K562 (cell line): Measurements from ENCODE around the gene PITPNC1. TPM values are rescaled to one million over a fixed set of nuclear protein-coding genes. Genes with fewer than 3 reads are reported as not detected.

Experiments used
- ATAC-seq: fragments of 200-7000 bp; cut with Tn5 transposase; 3 replicates; pipeline ENCODE4 v1.9.1; 2020; ENCODE audit warnings: moderate library complexity
- BruUV-seq: library from RNA; stranded (reverse); fragments of 400-500 nt; replicated peaks from 2 replicates; lab custom pipeline; 2021; lab: Mats Ljungman, UMichigan
- CTCF ChIA-PET: fragments of 300-600 bp; formaldehyde crosslinking; extraction: SDS; loops from one replicate; lab custom pipeline; 2021; ENCODE audit warnings: low intra/inter-chr PET ratio; lab: Yijun Ruan, JAX
- POLR2A ChIA-PET: fragments of 300-600, 350-650 bp; sonication (Branson Sonifier 250); formaldehyde crosslinking; extraction: SDS; loops from one replicate; lab custom pipeline; 2021; ENCODE audit warnings: antibody characterized with exemption, inconsistent platforms; lab: Yijun Ruan, JAX
- DNase-seq, 4 experiments: peaks; one replicate each; pipeline versions ENCODE4 v3.0.0 to v3.0.0-alpha.2; 2011 to 2018; ENCODE audit warnings: low spot score in 3 of 4, mixed read lengths in 3 of 4; ENCODE audit errors: extremely low read depth in 1 of 4
- FAIRE-seq: peaks from 2 replicates; lab custom pipeline; 2011; peaks lifted over from hg19 to GRCh38; lab: Jason Lieb, UNC
- H2AFZ ChIP-seq: 2 replicates; pipeline ENCODE4 v1.6.0; 2011; ENCODE audit warnings: low read depth, low read length, control low read depth, inconsistent platforms
- H3K27ac ChIP-seq: fragments of 200-600 bp; 3 replicates; pipeline ENCODE4 v1.8.0; 2011; ENCODE audit warnings: low read depth, mild to moderate bottlenecking, control low read depth, inconsistent platforms, low read length, moderate library complexity, mixed read lengths; ENCODE audit errors: extremely low read depth
- H3K27me3 ChIP-seq, 2 experiments: fragments of 300-600 bp in 1 of 2; 2 replicates in 1 of 2; 3 replicates in 1 of 2; pipeline versions ENCODE4 v1.6.0 to v1.8.0; 2011; ENCODE audit warnings: inconsistent platforms in 2 of 2, low read length in 2 of 2, mild to moderate bottlenecking in 1 of 2, mixed read lengths in 1 of 2, moderate library complexity in 1 of 2; ENCODE audit not compliant: control insufficient read depth in 2 of 2, insufficient read depth in 2 of 2
- H3K36me3 ChIP-seq: fragments of 300-600 bp; 3 replicates; pipeline ENCODE4 v1.8.0; 2011; ENCODE audit warnings: mild to moderate bottlenecking, low read length, inconsistent platforms; ENCODE audit not compliant: control insufficient read depth, insufficient read depth
- H3K4me1 ChIP-seq, 2 experiments: fragments of 200-600 bp in 1 of 2; replicated peaks in 1 of 2; 2 replicates in 1 of 2; 3 replicates in 1 of 2; pipeline versions ENCODE4 v1.5.1 to v1.8.0; 2011; ENCODE audit warnings: inconsistent platforms in 2 of 2, low read length in 2 of 2, mild to moderate bottlenecking in 1 of 2, mixed read lengths in 1 of 2, moderate library complexity in 1 of 2; ENCODE audit not compliant: control insufficient read depth in 2 of 2, insufficient read depth in 2 of 2
- H3K4me2 ChIP-seq: 2 replicates; pipeline ENCODE4 v1.6.1; 2011; ENCODE audit warnings: low read length, control low read depth, inconsistent platforms, mixed read lengths; ENCODE audit not compliant: insufficient read depth
- H3K4me3 ChIP-seq: fragments of 200-600 bp; sonication (generic), shearing (Covaris generic); 2 replicates; pipeline ENCODE4 v1.5.1; 2016; ENCODE audit warnings: control low read depth, inconsistent platforms
- H3K79me2 ChIP-seq: fragments of 200-600 bp; 3 replicates; pipeline ENCODE4 v1.8.0; 2011; ENCODE audit warnings: low read length, inconsistent platforms; ENCODE audit not compliant: control insufficient read depth, insufficient read depth
- H3K9ac ChIP-seq, 2 experiments: 2 replicates each; pipeline versions ENCODE4 v1.6.0 to v1.6.1; 2011; ENCODE audit warnings: low read depth in 2 of 2, low read length in 2 of 2, control low read depth in 1 of 2, inconsistent platforms in 1 of 2, mild to moderate bottlenecking in 1 of 2, mixed read lengths in 1 of 2; ENCODE audit not compliant: insufficient read depth in 1 of 2
- H3K9me1 ChIP-seq: one replicate; pipeline ENCODE4 v1.6.0; 2011; ENCODE audit warnings: inconsistent platforms, mild to moderate bottlenecking, low read length, moderate library complexity; ENCODE audit not compliant: control insufficient read depth, insufficient read depth
- H3K9me3 ChIP-seq: replicated peaks from 2 replicates; pipeline ENCODE4 v1.5.1; 2011; ENCODE audit warnings: low read depth, low read length, inconsistent platforms; ENCODE audit not compliant: control insufficient read depth, insufficient read depth
- H4K20me1 ChIP-seq: replicated peaks from 2 replicates; pipeline ENCODE4 v1.6.1; 2011; ENCODE audit warnings: low read length, inconsistent platforms, mixed read lengths; ENCODE audit not compliant: control insufficient read depth, insufficient read depth
- TCFL5 ChIP-seq: fragments of 250-450 bp; sonication (Bioruptor Pico); conservative IDR thresholded peaks from 2 replicates; pipeline ENCODE4 v1.6.1; 2021; ENCODE audit warnings: mild to moderate bottlenecking, moderate library complexity, matching md5 sums
- ZNF431 ChIP-seq: sonication (generic); formaldehyde crosslinking; IDR thresholded peaks from 2 replicates; pipeline ENCODE4 v1.8.0; 2022; ENCODE audit warnings: mild to moderate bottlenecking, missing genetic modification reagents
- WGBS: fragments of 100-300 bp; shearing (Covaris generic); methylation state at CpG from one replicate; pipeline ENCODE4 v1.1.6; 2016; ENCODE audit warnings: low coverage, mixed read lengths; ENCODE audit not compliant: insufficient coverage; ENCODE audit errors: missing lambda C conversion rate; 5-methylcytosine and 5-hydroxymethylcytosine counted together
- in situ Hi-C: fragments of 300-500 bp; cut with MboI; formaldehyde crosslinking; loops from 4 replicates; pipeline ENCODE4 v1.15.0; 2018; ENCODE audit warnings: inconsistent platforms, mixed read lengths
- intact Hi-C: fragments of 100-400 bp; cut with micrococcal nuclease; formaldehyde crosslinking; loops from 2 replicates; pipeline ENCODE4 v1.14.2; 2022
- polyA plus RNA-seq, 8 experiments: library from polyadenylated mRNA; depleted of rRNA in 4 of 8; stranded (reverse) in 5 of 8; unstranded in 3 of 8; fragments of >200 nt; fragmentation: Nextera tagmentation in 2 of 8; fragmentation: Illumina TruSeq in 1 of 8; extraction: Ambion mirVana in 2 of 8; extraction: Trizol in 1 of 8; gene quantifications; 2 replicates each; pipeline versions ENCODE4 v1.2.1 to v1.2.3, GENCODE V29; 2011 to 2014; ENCODE audit warnings: inconsistent platforms in 1 of 8, missing spikeins in 1 of 8
- total RNA-seq, 7 experiments: library from RNA; depleted of rRNA in 6 of 7; stranded (reverse); fragments of >200 nt in 6 of 7; fragmentation: Illumina TruSeq in 2 of 7; extraction: Trizol in 2 of 7; gene quantifications; 2 replicates each; pipeline versions ENCODE4 v1.2.1 to v1.2.3, GENCODE V29; 2011 to 2021; ENCODE audit warnings: low replicate concordance in 1 of 7
- TF ChIP-seq, protein P1 (sequence below), 2 experiments: IDR thresholded peaks; 2 replicates each; pipeline ENCODE4 v1.6.1; 2011; ENCODE audit warnings: borderline replicate concordance in 1 of 2, control low read depth in 1 of 2, low read depth in 1 of 2, low read length in 1 of 2, mild to moderate bottlenecking in 1 of 2, mixed read lengths in 1 of 2, moderate library complexity in 1 of 2; ENCODE audit not compliant: insufficient read depth in 1 of 2, insufficient read length in 1 of 2, poor library complexity in 1 of 2, severe bottlenecking in 1 of 2; ENCODE audit errors: extremely low read depth in 1 of 2
- TF ChIP-seq, protein P2 (sequence below): sonication (generic); formaldehyde crosslinking; IDR thresholded peaks from 2 replicates; pipeline ENCODE4 v1.8.1; 2023; ENCODE audit warnings: mild to moderate bottlenecking, missing genetic modification reagents
- TF ChIP-seq, protein P3 (sequence below): fragments of 450-650 bp; IDR thresholded peaks from 2 replicates; pipeline ENCODE4 v1.6.1; 2016; ENCODE audit warnings: mild to moderate bottlenecking, moderate library complexity

The PITPNC1 gene
- total and polyA plus RNA-seq, 9 of the 15 experiments (the other 6 are each of a cell fraction or from before 2014, with no cell fraction given): 0.11 to 1.1 (median 0.65) TPM

DNA sequence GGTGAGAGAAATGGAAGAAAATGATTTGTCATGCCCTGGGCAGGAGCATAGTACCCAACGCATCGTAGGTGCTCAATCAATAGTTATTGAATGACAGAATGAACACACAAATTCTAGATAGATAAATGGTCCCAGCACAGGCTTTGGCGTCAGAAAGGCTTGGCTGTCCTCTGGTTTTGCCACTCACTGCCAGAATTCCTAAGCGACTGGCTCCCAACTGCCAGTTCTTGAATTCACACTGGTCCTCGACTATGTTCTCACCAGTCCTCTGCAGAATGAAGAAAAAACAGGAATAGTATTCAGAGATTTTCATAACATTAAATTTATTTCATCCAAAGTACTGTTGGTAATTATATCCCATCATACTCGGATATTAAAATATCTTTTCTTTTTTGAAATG, 177.6 kb downstream of the PITPNC1 start:
- no peak for DNase-seq
- FAIRE-seq: no peak
- Histone ChIP-seq H3K9me3 (no peaks in the 10 kb centered on the region), H3K36me3 (no peaks in the 10 kb centered on the region), H3K27ac (no peak overlapping the region), H3K9me1 (no peaks in the 10 kb centered on the region), H3K4me1 (no peaks in the 10 kb centered on the region; a peak in 1 of 5 replicates), H3K27me3 (peaks cover 14 to 42% of the 10 kb centered on the region in 2 experiments), H3K79me2 (no peaks in the 10 kb centered on the region), H3K9ac (no peak overlapping the region), H3K4me3 (no peak overlapping the region), H4K20me1 (no peaks in the 10 kb centered on the region), H3K4me2 (no peak overlapping the region), H2AFZ (no peak overlapping the region)
- BruUV-seq: no TSS peak
- ChIA-PET CTCF (no interaction called here), POLR2A (interaction anchor here (0.6 kb wide), 1 partner anchor 22 kb away, joined by 4 read pairs; no protein-coding TSS in a partner anchor)
- intact Hi-C loops: no loop called here
- 6% methylated on average over 6 of the region's 6 CpGs for WGBS
- in situ Hi-C loops: no loop called here
- no peak for ATAC-seq
- TF ChIP-seq, protein P1, sequence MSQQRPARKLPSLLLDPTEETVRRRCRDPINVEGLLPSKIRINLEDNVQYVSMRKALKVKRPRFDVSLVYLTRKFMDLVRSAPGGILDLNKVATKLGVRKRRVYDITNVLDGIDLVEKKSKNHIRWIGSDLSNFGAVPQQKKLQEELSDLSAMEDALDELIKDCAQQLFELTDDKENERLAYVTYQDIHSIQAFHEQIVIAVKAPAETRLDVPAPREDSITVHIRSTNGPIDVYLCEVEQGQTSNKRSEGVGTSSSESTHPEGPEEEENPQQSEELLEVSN (IDR thresholded peaks at IDR 0.05; ENCODE audit: borderline replicate concordance in 1 of 2, extremely low read depth in 1 of 2, insufficient read depth in 1 of 2, insufficient read length in 1 of 2, low read depth in 1 of 2, low read length in 1 of 2, poor library complexity in 1 of 2, severe bottlenecking in 1 of 2): no peak
- TF ChIP-seq, protein P2, sequence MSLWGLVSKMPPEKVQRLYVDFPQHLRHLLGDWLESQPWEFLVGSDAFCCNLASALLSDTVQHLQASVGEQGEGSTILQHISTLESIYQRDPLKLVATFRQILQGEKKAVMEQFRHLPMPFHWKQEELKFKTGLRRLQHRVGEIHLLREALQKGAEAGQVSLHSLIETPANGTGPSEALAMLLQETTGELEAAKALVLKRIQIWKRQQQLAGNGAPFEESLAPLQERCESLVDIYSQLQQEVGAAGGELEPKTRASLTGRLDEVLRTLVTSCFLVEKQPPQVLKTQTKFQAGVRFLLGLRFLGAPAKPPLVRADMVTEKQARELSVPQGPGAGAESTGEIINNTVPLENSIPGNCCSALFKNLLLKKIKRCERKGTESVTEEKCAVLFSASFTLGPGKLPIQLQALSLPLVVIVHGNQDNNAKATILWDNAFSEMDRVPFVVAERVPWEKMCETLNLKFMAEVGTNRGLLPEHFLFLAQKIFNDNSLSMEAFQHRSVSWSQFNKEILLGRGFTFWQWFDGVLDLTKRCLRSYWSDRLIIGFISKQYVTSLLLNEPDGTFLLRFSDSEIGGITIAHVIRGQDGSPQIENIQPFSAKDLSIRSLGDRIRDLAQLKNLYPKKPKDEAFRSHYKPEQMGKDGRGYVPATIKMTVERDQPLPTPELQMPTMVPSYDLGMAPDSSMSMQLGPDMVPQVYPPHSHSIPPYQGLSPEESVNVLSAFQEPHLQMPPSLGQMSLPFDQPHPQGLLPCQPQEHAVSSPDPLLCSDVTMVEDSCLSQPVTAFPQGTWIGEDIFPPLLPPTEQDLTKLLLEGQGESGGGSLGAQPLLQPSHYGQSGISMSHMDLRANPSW: no peak
- TF ChIP-seq TCFL5 (CRISPR knock-in tag) (no peak), ZNF431 (no peak)
- TF ChIP-seq, protein P3, sequence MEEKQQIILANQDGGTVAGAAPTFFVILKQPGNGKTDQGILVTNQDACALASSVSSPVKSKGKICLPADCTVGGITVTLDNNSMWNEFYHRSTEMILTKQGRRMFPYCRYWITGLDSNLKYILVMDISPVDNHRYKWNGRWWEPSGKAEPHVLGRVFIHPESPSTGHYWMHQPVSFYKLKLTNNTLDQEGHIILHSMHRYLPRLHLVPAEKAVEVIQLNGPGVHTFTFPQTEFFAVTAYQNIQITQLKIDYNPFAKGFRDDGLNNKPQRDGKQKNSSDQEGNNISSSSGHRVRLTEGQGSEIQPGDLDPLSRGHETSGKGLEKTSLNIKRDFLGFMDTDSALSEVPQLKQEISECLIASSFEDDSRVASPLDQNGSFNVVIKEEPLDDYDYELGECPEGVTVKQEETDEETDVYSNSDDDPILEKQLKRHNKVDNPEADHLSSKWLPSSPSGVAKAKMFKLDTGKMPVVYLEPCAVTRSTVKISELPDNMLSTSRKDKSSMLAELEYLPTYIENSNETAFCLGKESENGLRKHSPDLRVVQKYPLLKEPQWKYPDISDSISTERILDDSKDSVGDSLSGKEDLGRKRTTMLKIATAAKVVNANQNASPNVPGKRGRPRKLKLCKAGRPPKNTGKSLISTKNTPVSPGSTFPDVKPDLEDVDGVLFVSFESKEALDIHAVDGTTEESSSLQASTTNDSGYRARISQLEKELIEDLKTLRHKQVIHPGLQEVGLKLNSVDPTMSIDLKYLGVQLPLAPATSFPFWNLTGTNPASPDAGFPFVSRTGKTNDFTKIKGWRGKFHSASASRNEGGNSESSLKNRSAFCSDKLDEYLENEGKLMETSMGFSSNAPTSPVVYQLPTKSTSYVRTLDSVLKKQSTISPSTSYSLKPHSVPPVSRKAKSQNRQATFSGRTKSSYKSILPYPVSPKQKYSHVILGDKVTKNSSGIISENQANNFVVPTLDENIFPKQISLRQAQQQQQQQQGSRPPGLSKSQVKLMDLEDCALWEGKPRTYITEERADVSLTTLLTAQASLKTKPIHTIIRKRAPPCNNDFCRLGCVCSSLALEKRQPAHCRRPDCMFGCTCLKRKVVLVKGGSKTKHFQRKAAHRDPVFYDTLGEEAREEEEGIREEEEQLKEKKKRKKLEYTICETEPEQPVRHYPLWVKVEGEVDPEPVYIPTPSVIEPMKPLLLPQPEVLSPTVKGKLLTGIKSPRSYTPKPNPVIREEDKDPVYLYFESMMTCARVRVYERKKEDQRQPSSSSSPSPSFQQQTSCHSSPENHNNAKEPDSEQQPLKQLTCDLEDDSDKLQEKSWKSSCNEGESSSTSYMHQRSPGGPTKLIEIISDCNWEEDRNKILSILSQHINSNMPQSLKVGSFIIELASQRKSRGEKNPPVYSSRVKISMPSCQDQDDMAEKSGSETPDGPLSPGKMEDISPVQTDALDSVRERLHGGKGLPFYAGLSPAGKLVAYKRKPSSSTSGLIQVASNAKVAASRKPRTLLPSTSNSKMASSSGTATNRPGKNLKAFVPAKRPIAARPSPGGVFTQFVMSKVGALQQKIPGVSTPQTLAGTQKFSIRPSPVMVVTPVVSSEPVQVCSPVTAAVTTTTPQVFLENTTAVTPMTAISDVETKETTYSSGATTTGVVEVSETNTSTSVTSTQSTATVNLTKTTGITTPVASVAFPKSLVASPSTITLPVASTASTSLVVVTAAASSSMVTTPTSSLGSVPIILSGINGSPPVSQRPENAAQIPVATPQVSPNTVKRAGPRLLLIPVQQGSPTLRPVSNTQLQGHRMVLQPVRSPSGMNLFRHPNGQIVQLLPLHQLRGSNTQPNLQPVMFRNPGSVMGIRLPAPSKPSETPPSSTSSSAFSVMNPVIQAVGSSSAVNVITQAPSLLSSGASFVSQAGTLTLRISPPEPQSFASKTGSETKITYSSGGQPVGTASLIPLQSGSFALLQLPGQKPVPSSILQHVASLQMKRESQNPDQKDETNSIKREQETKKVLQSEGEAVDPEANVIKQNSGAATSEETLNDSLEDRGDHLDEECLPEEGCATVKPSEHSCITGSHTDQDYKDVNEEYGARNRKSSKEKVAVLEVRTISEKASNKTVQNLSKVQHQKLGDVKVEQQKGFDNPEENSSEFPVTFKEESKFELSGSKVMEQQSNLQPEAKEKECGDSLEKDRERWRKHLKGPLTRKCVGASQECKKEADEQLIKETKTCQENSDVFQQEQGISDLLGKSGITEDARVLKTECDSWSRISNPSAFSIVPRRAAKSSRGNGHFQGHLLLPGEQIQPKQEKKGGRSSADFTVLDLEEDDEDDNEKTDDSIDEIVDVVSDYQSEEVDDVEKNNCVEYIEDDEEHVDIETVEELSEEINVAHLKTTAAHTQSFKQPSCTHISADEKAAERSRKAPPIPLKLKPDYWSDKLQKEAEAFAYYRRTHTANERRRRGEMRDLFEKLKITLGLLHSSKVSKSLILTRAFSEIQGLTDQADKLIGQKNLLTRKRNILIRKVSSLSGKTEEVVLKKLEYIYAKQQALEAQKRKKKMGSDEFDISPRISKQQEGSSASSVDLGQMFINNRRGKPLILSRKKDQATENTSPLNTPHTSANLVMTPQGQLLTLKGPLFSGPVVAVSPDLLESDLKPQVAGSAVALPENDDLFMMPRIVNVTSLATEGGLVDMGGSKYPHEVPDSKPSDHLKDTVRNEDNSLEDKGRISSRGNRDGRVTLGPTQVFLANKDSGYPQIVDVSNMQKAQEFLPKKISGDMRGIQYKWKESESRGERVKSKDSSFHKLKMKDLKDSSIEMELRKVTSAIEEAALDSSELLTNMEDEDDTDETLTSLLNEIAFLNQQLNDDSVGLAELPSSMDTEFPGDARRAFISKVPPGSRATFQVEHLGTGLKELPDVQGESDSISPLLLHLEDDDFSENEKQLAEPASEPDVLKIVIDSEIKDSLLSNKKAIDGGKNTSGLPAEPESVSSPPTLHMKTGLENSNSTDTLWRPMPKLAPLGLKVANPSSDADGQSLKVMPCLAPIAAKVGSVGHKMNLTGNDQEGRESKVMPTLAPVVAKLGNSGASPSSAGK: no peak
